ENCODE results near the gene LRCH1. TPM values are rescaled to one million over a fixed set of nuclear protein-coding genes. Genes with fewer than 3 reads are reported as not detected.

LRCH1 gene
- total and polyA plus RNA-seq, 8 donors, result 2.0 to 10.5 (median 3.8) TPM

- intact Hi-C loops (cut with DNase I), result no loop called here
- no peak overlapping the region for H3K4me3 ChIP-seq
- no peak for DNase-seq
- WGBS, 2 donors, result 94 to 95% methylated on average over 6 of the region's 6 CpGs
- H3K36me3 ChIP-seq, result no peaks in the 10 kb centered on the region
- no peak overlapping the region for H3K27ac ChIP-seq
- H3K4me1 ChIP-seq, result peaks cover 3 to 13% (median 5%) of the 10 kb centered on the region in 3 donors
- H3K27me3 ChIP-seq, result no peaks in the 10 kb centered on the region
- no peak for FAIRE-seq
- H3K9me3 ChIP-seq, result no peaks in the 10 kb centered on the region
- ATAC-seq, result no peak
- TF ChIP-seq CTCF (IDR thresholded peaks at IDR 0.05), result no peak
Observed at GRCh38 chr13:46572752-46573431, 19.9 kb downstream of the LRCH1 start.

GRCh38 chr13:46575301-46575771 lies 22.4 kb downstream of the LRCH1 start:
- no peak overlapping the region for H3K27ac ChIP-seq

GRCh38 chr13:46575818-46576221 lies 22.9 kb downstream of the LRCH1 start:
- peak; percentile 35 to 72 (median 53) for ATAC-seq
- no peak for DNase-seq
- Histone ChIP-seq H3K27me3 (no peaks in the 10 kb centered on the region), H3K4me3 (no peak overlapping the region), H3K27ac (peak overlapping the region in 1 of 4 donors; percentile 3), H3K9me3 (no peaks in the 10 kb centered on the region), H3K4me1 (peaks cover 3 to 13% (median 5%) of the 10 kb centered on the region in 3 donors), H3K36me3 (no peaks in the 10 kb centered on the region)
- 37 to 54% methylated on average over 5 of the region's 5 CpGs for WGBS, 2 donors
- intact Hi-C loops (cut with DNase I), result no loop called here
- FAIRE-seq, result no peak
- TF ChIP-seq CTCF (IDR thresholded peaks at IDR 0.05), result no peak

More at GRCh38 chr13:46575301-46575771, 22.4 kb downstream of the LRCH1 start:
- no peak for TF ChIP-seq CTCF (IDR thresholded peaks at IDR 0.05)
- no peaks in the 10 kb centered on the region for H3K36me3 ChIP-seq
- H3K4me3 ChIP-seq, result no peak overlapping the region
- no peak for DNase-seq
- peak in 1 of 4 donors; percentile 39 for ATAC-seq
- peaks cover 3 to 13% (median 5%) of the 10 kb centered on the region in 3 donors for H3K4me1 ChIP-seq
- no peak for FAIRE-seq
- intact Hi-C loops (cut with DNase I), result no loop called here
- 84 to 93% methylated on average over 3 of the region's 3 CpGs for WGBS, 2 donors
- no peaks in the 10 kb centered on the region for H3K9me3 ChIP-seq
- no peaks in the 10 kb centered on the region for H3K27me3 ChIP-seq

GRCh38 chr13:46576762-46577161 lies 23.8 kb downstream of the LRCH1 start:
- Histone ChIP-seq H3K9me3 (no peaks in the 10 kb centered on the region), H3K36me3 (no peaks in the 10 kb centered on the region), H3K27ac (no peak overlapping the region), H3K4me1 (peaks cover 3 to 13% (median 4%) of the 10 kb centered on the region in 3 donors), H3K4me3 (no peak overlapping the region), H3K27me3 (no peaks in the 10 kb centered on the region)
- no peak for TF ChIP-seq CTCF (IDR thresholded peaks at IDR 0.05)
- DNase-seq (no peak), ATAC-seq (no peak), FAIRE-seq (no peak)
- intact Hi-C loops (cut with DNase I), result no loop called here
- 89 to 93% methylated on average over 5 of the region's 5 CpGs for WGBS, 2 donors

Measured in pancreas (tissue), 10 donors.